ENCODE data around the gene APPL1. TPM values are rescaled to one million over a fixed set of nuclear protein-coding genes. Genes with fewer than 3 reads are reported as not detected.

Gene APPL1
- total and polyA plus RNA-seq, 10 of the 15 experiments (the other 5 are each of a cell fraction or from before 2014, with no cell fraction given), result 15.0 to 77.6 (median 40.2) TPM

DNA sequence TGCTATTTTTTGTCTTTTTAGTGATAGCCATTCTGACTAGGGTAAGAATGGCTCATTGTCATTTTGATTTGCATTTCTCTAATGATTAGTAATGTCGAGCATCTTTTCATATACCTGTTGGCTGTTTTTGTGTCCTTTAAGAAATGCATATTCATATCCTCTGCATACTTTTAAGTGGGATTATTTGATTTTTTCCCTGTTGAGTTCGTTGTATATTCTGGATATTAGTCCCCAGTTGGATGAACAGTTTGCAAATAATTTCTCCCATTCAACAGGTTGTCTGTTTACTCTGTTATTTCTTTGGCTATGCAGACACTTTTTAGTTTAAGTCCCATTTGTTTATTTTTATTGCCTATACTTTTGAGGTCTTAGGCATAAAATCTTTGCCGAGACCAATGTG, 34.4 kb downstream of the APPL1 start:
- ATAC-seq, result no peak
- WGBS (ENCODE audit: insufficient coverage, insufficient replicate concordance, low lambda C conversion rate, missing lambda C conversion rate), result 86% methylated on average over 3 of the region's 3 CpGs
- TF ChIP-seq SIN3A (IDR thresholded peaks at IDR 0.05; ENCODE audit: low read depth, low read length), result no peak
- TF ChIP-seq RBBP5 (conservative IDR thresholded peaks at IDR 0.05), result no peak
- TF ChIP-seq GATAD2B (conservative IDR thresholded peaks at IDR 0.05; ENCODE audit: low read depth), result no peak
- TF ChIP-seq ASH2L (IDR thresholded peaks at IDR 0.05; ENCODE audit: borderline replicate concordance, low read depth), result no peak
- no peak for TF ChIP-seq EED (IDR thresholded peaks at IDR 0.05; ENCODE audit: low read depth)
- TF ChIP-seq NR2C2 (IDR thresholded peaks at IDR 0.05; ENCODE audit: borderline replicate concordance, control insufficient read depth, insufficient read length, low read depth), result no peak
- TF ChIP-seq, protein P1, sequence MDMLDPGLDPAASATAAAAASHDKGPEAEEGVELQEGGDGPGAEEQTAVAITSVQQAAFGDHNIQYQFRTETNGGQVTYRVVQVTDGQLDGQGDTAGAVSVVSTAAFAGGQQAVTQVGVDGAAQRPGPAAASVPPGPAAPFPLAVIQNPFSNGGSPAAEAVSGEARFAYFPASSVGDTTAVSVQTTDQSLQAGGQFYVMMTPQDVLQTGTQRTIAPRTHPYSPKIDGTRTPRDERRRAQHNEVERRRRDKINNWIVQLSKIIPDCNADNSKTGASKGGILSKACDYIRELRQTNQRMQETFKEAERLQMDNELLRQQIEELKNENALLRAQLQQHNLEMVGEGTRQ (IDR thresholded peaks at IDR 0.05; ENCODE audit: borderline replicate concordance, low read depth, low read length), result no peak
- TF ChIP-seq ZBED1 (IDR thresholded peaks at IDR 0.05; ENCODE audit: borderline replicate concordance), result no peak
- TF ChIP-seq, protein P2, sequence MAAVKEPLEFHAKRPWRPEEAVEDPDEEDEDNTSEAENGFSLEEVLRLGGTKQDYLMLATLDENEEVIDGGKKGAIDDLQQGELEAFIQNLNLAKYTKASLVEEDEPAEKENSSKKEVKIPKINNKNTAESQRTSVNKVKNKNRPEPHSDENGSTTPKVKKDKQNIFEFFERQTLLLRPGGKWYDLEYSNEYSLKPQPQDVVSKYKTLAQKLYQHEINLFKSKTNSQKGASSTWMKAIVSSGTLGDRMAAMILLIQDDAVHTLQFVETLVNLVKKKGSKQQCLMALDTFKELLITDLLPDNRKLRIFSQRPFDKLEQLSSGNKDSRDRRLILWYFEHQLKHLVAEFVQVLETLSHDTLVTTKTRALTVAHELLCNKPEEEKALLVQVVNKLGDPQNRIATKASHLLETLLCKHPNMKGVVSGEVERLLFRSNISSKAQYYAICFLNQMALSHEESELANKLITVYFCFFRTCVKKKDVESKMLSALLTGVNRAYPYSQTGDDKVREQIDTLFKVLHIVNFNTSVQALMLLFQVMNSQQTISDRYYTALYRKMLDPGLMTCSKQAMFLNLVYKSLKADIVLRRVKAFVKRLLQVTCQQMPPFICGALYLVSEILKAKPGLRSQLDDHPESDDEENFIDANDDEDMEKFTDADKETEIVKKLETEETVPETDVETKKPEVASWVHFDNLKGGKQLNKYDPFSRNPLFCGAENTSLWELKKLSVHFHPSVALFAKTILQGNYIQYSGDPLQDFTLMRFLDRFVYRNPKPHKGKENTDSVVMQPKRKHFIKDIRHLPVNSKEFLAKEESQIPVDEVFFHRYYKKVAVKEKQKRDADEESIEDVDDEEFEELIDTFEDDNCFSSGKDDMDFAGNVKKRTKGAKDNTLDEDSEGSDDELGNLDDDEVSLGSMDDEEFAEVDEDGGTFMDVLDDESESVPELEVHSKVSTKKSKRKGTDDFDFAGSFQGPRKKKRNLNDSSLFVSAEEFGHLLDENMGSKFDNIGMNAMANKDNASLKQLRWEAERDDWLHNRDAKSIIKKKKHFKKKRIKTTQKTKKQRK (IDR thresholded peaks at IDR 0.05; ENCODE audit: low read depth, low read length), result no peak
- TF ChIP-seq ESRRA (IDR thresholded peaks at IDR 0.05; ENCODE audit: low read length), result no peak
- TF ChIP-seq RUNX3 (IDR thresholded peaks at IDR 0.05; ENCODE audit: low read length), result no peak
- no peak for TF ChIP-seq ZNF622 (IDR thresholded peaks at IDR 0.05)
- no peak for TF ChIP-seq KAT2A (conservative IDR thresholded peaks at IDR 0.05; ENCODE audit: control insufficient read depth, low read depth, low read length)
- TF ChIP-seq BACH1 (IDR thresholded peaks at IDR 0.05; ENCODE audit: borderline replicate concordance), result no peak
- TF ChIP-seq, protein P3, sequence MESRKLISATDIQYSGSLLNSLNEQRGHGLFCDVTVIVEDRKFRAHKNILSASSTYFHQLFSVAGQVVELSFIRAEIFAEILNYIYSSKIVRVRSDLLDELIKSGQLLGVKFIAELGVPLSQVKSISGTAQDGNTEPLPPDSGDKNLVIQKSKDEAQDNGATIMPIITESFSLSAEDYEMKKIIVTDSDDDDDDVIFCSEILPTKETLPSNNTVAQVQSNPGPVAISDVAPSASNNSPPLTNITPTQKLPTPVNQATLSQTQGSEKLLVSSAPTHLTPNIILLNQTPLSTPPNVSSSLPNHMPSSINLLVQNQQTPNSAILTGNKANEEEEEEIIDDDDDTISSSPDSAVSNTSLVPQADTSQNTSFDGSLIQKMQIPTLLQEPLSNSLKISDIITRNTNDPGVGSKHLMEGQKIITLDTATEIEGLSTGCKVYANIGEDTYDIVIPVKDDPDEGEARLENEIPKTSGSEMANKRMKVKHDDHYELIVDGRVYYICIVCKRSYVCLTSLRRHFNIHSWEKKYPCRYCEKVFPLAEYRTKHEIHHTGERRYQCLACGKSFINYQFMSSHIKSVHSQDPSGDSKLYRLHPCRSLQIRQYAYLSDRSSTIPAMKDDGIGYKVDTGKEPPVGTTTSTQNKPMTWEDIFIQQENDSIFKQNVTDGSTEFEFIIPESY (IDR thresholded peaks at IDR 0.05), result no peak
- TF ChIP-seq, protein P4, sequence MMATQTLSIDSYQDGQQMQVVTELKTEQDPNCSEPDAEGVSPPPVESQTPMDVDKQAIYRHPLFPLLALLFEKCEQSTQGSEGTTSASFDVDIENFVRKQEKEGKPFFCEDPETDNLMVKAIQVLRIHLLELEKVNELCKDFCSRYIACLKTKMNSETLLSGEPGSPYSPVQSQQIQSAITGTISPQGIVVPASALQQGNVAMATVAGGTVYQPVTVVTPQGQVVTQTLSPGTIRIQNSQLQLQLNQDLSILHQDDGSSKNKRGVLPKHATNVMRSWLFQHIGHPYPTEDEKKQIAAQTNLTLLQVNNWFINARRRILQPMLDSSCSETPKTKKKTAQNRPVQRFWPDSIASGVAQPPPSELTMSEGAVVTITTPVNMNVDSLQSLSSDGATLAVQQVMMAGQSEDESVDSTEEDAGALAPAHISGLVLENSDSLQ (IDR thresholded peaks at IDR 0.05), result no peak

More for the DNA sequence above, 34.4 kb downstream of the APPL1 start:
- no peak overlapping the region for H3K9ac ChIP-seq (ENCODE audit: control insufficient read depth, insufficient read depth, low read length)
- intact Hi-C loops (cut with micrococcal nuclease; ENCODE audit: unreplicated experiment), result no loop called here
- H3K9me3 ChIP-seq (replicated peaks; ENCODE audit: control insufficient read depth, insufficient read depth, low read length), result no peaks in the 10 kb centered on the region
- no peak overlapping the region for H3K4me2 ChIP-seq (ENCODE audit: control insufficient read depth, insufficient read depth)
- H3K36me3 ChIP-seq (ENCODE audit: control insufficient read depth in 2 of 2, insufficient read depth in 2 of 2, low read length in 1 of 2), result peaks cover 3 to 15% of the 10 kb centered on the region in 2 experiments
- ChIA-PET CTCF (no interaction called here), POLR2A (no interaction called here), SMC1A (ENCODE audit: uncharacterized antibody, unreplicated experiment) (no interaction called here), RAD21 (ENCODE audit: unreplicated experiment) (no interaction called here)
- in situ Hi-C loops (cut with MboI), result no loop called here
- H3K27me3 ChIP-seq (replicated peaks in 1 of 2; ENCODE audit: control insufficient read depth in 2 of 2, insufficient read depth in 2 of 2, low read length in 1 of 2), result no peaks in the 10 kb centered on the region
- no TSS peak for BruUV-seq (replicated peaks)
- H3K27ac ChIP-seq (ENCODE audit: control insufficient read depth, insufficient read depth), result no peak overlapping the region
- H3K79me2 ChIP-seq (ENCODE audit: control insufficient read depth, insufficient read depth, low read length), result no peaks in the 10 kb centered on the region
- H4K20me1 ChIP-seq (ENCODE audit: control insufficient read depth, insufficient read depth), result no peaks in the 10 kb centered on the region
- H3K4me3 ChIP-seq, result no peak overlapping the region
- no peaks in the 10 kb centered on the region for H3K4me1 ChIP-seq (ENCODE audit: control insufficient read depth, insufficient read depth, low read length)
- H2AFZ ChIP-seq (ENCODE audit: control insufficient read depth, low read depth, low read length), result no peak overlapping the region
- FAIRE-seq (no peak), DNase-seq (ENCODE audit: low read depth, low spot score) (no peak)

Data from GM12878 (cell line).